RPMI8226 (cell line): ENCODE results near the gene FAM78B.
A peak's percentile ranks its signal among the peaks of the same experiment; 100 is the strongest.

Experiments used
- DNase-seq: peaks from one replicate; pipeline ENCODE4 v3.0.0-alpha.2; 2015

Gene FAM78B, protein sequence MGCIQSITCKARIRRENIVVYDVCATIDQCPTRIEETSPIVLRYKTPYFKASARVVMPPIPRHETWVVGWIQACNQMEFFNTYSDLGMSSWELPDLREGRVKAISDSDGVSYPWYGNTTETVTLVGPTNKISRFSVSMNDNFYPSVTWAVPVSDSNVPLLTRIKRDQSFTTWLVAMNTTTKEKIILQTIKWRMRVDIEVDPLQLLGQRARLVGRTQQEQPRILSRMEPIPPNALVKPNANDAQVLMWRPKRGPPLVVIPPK

DNA sequence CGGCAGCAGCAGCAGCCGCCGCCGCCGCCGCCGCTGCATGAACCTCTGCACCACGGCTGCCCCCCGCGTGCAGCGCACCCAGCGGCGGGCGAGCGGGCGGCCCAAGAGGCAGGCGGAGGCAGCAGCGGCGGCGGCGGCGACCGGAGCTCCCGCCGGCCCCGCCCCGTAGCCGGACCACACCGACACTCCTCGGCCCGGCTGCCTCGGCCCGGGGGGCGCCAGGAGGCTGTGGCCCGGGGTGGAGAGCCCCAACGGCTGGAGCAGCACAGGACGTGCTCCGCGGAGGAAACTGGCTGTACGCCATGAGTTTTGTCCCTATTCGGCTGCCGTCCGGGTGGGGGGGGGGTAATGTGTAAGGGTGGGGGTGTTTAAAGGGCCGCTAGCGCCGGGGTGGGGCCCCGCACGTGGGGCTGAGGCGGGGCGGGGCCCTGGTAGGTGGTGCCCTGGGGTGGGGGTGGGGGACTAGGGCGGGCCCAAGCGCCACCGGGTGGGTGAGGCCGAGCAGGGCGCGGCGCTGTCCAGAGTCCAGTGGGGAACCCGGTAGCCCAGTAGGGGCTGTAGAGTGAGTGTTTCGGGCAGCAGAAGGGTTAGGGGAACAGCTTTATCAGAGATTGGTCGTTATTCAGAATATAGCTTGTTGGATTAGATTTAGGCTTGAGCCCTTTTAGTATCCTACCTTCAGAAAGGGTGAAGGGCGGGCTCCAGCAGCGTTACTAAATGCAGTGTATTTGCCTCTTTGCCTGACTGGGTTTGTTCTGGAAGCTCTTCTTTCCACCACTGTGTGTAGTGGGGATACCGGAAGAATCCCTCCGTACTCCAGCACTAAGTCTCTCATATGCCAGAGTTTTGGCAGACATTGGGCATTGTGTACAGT, at the start of gene FAM78B:
TSS of gene FAM78B (minus strand) at position 304 of the 874 bp plus-strand sequence. CDS start 753 bp downstream, outside the sequence.
- peak; percentile 82 for DNase-seq

DNA sequence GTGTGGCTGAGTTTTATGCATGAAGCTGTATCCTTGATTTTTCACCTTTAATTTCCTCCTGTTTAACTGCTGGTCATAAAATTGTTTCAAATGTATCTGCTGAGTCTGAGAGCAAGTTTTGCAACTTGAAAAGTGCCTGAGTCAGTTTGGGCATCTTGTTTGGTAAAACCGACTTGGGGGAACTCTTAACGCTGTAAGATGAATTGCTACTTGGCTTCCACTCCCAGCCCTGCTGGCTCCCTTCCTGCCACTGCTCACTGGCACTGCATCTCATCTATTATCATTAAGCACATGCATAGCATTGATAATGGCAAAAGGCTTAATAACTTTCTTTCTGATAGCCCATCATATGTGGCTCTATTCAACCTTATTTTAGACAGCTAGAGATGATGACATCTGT, 35.7 kb upstream of the FAM78B start:
- DNase-seq: no peak

- no peak for DNase-seq
These were observed 33.9 kb upstream of the FAM78B start for GRCh38 chr1:166200743-166201142.

DNA sequence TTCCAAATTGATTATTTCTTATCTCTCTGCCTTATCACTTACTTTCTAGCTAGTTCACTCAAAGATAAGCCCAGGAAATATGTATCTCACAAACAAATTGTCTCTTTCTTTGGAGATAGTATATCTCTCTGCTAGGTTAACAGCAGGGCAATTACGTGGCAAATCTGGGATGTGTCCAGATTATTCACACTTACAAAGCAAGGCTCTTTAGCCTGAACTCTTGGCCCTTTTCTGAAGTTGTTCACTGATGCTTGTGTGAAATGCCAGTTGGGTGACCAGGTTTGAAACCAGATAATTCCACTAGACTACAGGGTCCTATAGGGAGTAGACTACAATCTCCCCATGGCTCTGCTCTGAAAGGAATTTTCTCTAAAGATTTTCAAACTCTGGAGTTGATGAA, 30.8 kb upstream of the FAM78B start:
- DNase-seq: no peak

DNA sequence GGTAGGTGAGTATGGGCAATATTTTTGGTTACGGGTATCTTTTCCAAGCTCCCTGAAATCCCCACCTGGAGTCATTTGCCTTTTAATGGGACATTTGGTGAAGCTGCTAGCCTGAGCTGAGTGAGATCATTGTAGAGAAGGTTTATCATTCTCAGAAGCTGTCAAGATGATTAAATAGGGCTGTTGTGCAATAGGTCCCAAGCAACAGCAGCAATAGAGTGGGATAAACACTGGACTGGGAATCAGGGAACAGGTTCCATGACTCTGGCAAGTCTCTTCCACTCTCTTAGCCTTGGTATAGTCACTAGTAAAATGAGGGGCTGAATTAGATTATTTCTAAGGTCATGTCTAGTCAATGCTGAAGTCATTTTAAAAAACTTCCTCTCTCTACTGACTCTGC, 30.3 kb upstream of the FAM78B start:
- DNase-seq: no peak

DNA sequence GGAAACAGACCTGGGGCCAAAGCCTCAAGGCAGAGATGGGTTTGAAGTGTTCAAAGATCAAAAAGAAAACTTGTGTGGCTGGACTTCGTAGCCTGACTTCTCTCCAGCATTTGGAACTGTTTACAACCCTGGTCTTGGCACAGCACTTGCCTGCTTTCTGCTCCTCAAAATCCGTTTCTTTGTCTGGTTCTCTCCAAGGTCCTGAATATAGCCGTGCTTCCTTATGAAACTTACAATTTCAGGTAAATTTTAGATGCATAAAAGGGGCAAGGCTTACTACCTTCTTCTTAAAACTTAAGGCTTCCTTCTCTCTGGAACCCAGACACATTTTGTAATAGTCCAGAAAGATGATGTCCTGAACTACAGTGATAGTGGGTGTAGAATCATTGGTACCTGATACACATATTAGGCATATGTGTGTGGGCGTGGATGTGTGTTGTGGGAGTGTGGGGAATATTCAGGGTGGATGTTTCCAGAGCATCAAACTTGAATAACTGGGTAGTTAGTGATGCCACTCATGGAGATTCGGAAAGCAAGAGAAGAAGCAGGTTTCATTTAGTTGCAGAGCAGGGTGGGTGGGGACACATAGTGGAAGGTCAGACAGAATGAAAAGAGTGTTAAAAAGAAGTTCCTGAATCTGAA, 26.4 kb upstream of the FAM78B start:
- no peak for DNase-seq

- DNase-seq: no peak
These were observed 23.6 kb upstream of the FAM78B start for GRCh38 chr1:166190400-166190799.

DNA sequence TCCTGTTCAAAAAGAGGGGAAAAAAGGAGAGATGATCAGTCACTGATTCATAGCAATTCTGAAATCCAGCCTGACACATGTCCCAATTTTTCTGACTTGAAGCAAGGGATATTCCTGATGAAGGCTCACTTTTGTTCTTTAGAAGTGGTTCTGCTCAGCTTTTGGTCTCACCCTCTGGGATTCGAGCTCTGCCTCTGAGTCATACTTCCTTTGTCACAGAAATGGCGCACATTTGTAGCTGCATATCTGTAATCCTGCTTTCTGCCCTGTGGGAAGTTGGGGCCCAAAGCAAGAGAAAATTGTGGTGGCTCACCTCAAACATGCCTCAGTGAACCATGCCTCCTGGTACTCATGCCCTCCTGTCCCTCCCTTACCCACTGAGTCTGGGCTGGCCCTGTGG, 22.3 kb upstream of the FAM78B start:
- DNase-seq: no peak

- DNase-seq: no peak
These were observed 18.7 kb upstream of the FAM78B start for GRCh38 chr1:166185526-166185925.

GRCh38 chr1:166184897-166185296, 18.1 kb upstream of the FAM78B start:
- DNase-seq: no peak

- no peak for DNase-seq
These were observed 17.2 kb upstream of the FAM78B start for GRCh38 chr1:166184012-166184411.

DNA sequence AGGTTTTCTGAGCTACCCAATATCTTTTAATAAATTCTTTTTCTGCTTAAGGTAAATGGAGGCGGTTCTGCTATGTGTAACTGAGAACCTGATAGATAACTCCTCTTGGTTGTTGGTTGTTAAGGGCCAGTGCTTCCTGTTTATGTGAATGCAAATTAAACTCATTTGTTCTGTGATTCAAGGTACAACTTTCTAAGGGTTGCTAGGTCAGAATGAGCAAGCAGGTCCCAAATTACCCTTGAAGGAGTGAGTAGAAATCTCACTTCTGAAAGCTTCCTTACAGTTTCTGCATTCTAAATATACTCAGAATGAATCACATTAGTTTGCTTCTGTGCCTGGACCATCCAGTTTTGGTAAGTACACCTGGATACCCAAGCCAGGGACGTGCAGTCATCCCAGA, 15.5 kb upstream of the FAM78B start:
- DNase-seq: no peak

DNA sequence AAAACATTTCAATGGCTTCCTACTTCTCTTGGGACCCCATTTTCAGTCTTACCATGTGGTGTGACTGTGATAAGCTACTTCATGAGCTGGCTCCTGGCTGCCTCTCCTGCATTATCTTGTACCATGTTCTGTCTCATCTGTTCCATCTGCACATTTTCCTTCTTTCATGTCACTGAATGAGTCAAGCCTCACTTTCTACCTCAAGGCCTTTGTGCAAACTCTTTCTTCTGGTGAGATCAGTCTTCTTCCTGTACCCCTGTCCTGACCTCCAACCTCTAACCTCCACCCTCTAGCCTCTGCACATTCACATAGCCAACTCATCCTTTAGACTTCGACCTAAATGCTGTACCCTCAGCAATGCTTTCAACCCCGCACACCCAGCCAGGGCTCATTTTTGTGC, 9.6 kb upstream of the FAM78B start:
- DNase-seq: no peak

DNA sequence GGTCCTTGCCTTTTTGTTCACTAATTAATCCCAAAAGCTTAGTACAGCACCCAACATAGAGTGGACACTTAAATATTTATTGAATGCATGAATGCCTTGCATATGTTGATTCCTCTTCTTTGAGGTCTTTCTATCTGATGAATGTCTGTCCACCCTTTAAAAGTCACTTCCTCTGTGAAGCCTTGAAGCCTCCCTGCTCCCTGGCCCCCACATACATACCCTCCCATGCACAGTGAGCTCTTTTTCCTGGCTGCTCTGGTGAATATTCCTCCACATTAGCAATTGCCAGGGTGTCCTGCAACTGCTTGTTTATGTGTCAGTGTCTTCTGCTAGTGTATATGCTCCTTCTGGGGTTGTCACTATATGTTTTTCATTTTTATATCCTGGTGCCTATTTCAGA, 8.2 kb upstream of the FAM78B start:
- no peak for DNase-seq

- DNase-seq: no peak
These were observed 7.3 kb upstream of the FAM78B start for GRCh38 chr1:166174108-166174507.

GRCh38 chr1:166172106-166172505, 5.3 kb upstream of the FAM78B start:
- no peak for DNase-seq

GRCh38 chr1:166170726-166171125, 3.9 kb upstream of the FAM78B start:
- no peak for DNase-seq

- DNase-seq: no peak
These were observed 3.3 kb upstream of the FAM78B start for GRCh38 chr1:166170075-166170474.

GRCh38 chr1:166169182-166169581, 2.4 kb upstream of the FAM78B start:
- DNase-seq: no peak

GRCh38 chr1:166167572-166167925, 748 bp upstream of the FAM78B start:
- no peak for DNase-seq

DNA sequence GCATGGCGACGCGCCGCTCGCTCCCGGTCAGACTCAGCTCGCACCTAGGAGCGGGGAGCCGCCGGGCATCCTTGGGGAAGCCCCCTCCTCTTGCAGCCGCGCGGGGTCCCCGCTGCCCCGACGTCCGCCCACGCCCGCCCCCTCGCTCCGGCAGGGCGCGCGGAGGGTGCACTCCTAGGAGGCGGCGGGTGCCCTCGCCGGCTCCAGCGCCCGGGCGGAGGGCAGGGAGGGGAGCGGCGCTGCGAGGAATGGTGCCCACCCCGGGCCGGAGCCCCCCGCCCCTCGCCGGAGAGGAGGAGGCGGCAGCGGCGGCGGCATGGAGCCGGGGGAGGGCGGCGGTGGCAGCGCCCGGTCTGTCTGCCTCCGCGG, 488 bp downstream of the FAM78B start:
- DNase-seq: no peak

GRCh38 chr1:166165661-166166328, 1.0 kb downstream of the FAM78B start:
- DNase-seq: no peak

DNA sequence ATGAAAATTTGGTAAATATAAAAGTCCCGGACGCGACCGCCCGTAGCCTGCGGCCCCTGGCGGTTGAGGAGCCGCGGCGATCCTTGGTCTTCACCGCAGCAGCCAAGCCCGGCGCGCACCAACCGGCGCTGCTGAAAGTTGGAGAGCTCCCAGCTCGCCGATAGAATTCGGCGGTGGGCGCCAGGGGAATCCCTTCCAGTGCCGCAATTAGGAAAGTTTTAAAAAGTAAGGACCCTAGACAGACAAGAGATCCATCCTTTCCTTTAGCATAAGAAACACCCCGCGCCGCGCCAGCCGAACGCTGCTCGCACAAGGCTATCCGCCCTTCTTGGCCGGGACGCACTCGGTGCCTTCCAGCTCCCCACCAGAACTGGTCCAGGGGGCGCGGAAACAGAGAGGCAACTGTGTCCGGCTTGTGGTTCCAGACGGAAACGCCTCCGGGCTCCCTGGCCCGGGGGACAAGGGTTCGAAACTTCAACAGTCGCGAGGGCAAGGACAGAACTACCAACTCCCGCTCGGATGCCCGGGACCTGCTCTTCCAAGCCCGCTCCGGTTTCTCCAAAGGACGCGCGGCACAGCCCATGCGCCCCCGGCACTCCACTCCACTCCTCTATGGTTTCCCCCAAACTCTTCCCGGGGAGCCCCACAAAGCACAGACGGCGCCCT, 1.7 kb downstream of the FAM78B start:
- peak; percentile 55 for DNase-seq
